DMS153 treated with DMSO at 0.1 percent for 48 hours (cell line): ENCODE data around the gene TAF1B.

Source experiments
- DNase-seq: peaks from one replicate; lab custom pipeline; 2025; ENCODE audit not compliant: unreplicated experiment; lab: John Stamatoyannopoulos, UW

Gene TAF1B

GRCh38 chr2:9937968-9938367 is 94.7 kb downstream of the TAF1B start:
- no peak for DNase-seq

GRCh38 chr2:9939587-9940485 is 96.6 kb downstream of the TAF1B start:
- DNase-seq: no peak

GRCh38 chr2:9941196-9941995 is 98.1 kb downstream of the TAF1B start:
- DNase-seq: no peak

- DNase-seq: no peak
Observed at GRCh38 chr2:9941996-9942390, 98.7 kb downstream of the TAF1B start.

GRCh38 chr2:9944330-9944758 is 101.1 kb downstream of the TAF1B start:
- no peak for DNase-seq

- DNase-seq: no peak
Observed at GRCh38 chr2:9945596-9945995, 102.3 kb downstream of the TAF1B start.

- DNase-seq: no peak
Observed at GRCh38 chr2:9946076-9946475, 102.8 kb downstream of the TAF1B start.

GRCh38 chr2:9946818-9947217 is 103.5 kb downstream of the TAF1B start:
- no peak for DNase-seq

GRCh38 chr2:9948721-9949120 is 105.4 kb downstream of the TAF1B start:
- DNase-seq: no peak

GRCh38 chr2:9949239-9949991 is 106.1 kb downstream of the TAF1B start:
- DNase-seq: no peak

GRCh38 chr2:9949992-9950520 is 106.8 kb downstream of the TAF1B start:
- DNase-seq: no peak

GRCh38 chr2:9950521-9951271 is 107.4 kb downstream of the TAF1B start:
- DNase-seq: no peak

- no peak for DNase-seq
Observed at GRCh38 chr2:9951272-9951521, 107.9 kb downstream of the TAF1B start.

GRCh38 chr2:9951522-9952285 is 108.4 kb downstream of the TAF1B start, which contains the start of gene GRHL1:
Gene GRHL1, plus strand, starts transcription at chr2:9951693. Its CDS starts 141 bp downstream, at chr2:9951834.
- DNase-seq: peak; percentile 67

GRCh38 chr2:9952286-9952737 is 109.0 kb downstream of the TAF1B start:
- DNase-seq: no peak

GRCh38 chr2:9952856-9953503 is 109.7 kb downstream of the TAF1B start:
- no peak for DNase-seq

- DNase-seq: no peak
Observed at GRCh38 chr2:9954136-9954535, 110.9 kb downstream of the TAF1B start.

- DNase-seq: no peak
Observed at GRCh38 chr2:9958057-9958456, 114.8 kb downstream of the TAF1B start.

- no peak for DNase-seq
Observed at GRCh38 chr2:9959262-9959661, 116.0 kb downstream of the TAF1B start.
